ENCODE measurements around the gene MTHFD2L. TPM values are rescaled to one million over a fixed set of nuclear protein-coding genes. Genes with fewer than 3 reads are reported as not detected.

The MTHFD2L gene
- total and polyA plus RNA-seq, 2 experiments from 2014 or later, result 20.0 to 32.0 TPM

DNA sequence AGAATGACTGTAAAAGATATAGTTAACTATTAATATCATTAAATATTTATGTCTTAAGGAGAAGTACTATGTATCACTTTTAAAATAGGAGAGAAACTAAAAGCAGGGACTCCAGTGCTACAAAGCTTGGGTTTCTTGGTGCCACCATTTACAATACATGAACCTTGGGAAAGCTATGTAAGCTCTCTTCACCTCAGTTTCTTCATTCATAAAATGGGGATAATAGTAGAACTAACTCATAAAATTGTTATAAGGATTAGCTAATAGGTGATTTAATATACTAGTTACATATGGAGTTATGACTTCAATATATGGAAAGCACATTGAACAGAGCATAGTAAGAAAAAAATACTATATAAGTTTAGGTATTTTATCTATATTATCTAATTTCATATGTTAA lies 174.0 kb downstream of the MTHFD2L start:
- Histone ChIP-seq H3K4me2 (no peak overlapping the region), H2AFZ (no peak overlapping the region), H3K4me1 (ENCODE audit: insufficient read depth) (no peaks in the 10 kb centered on the region), H3K9me3 (ENCODE audit: low read depth) (no peaks in the 10 kb centered on the region), H3K9me2 (replicated peaks; ENCODE audit: insufficient read depth) (no peaks in the 10 kb centered on the region), H3K4me3 (no peak overlapping the region), H3K79me2 (no peaks in the 10 kb centered on the region), H3K27me3 (no peaks in the 10 kb centered on the region), H3K36me3 (replicated peaks; ENCODE audit: insufficient read depth, low read depth) (no peaks in the 10 kb centered on the region), H3K27ac (no peak overlapping the region), H4K20me1 (ENCODE audit: insufficient read depth, poor library complexity, severe bottlenecking) (no peaks in the 10 kb centered on the region)
- TF ChIP-seq EZH2 (IDR thresholded peaks at IDR 0.05; ENCODE audit: borderline replicate concordance) (no peak), EZH2phosphoT487 (IDR thresholded peaks at IDR 0.05; ENCODE audit: low read depth, severe bottlenecking, unreplicated experiment) (no peak)
- TF ChIP-seq, protein P1, sequence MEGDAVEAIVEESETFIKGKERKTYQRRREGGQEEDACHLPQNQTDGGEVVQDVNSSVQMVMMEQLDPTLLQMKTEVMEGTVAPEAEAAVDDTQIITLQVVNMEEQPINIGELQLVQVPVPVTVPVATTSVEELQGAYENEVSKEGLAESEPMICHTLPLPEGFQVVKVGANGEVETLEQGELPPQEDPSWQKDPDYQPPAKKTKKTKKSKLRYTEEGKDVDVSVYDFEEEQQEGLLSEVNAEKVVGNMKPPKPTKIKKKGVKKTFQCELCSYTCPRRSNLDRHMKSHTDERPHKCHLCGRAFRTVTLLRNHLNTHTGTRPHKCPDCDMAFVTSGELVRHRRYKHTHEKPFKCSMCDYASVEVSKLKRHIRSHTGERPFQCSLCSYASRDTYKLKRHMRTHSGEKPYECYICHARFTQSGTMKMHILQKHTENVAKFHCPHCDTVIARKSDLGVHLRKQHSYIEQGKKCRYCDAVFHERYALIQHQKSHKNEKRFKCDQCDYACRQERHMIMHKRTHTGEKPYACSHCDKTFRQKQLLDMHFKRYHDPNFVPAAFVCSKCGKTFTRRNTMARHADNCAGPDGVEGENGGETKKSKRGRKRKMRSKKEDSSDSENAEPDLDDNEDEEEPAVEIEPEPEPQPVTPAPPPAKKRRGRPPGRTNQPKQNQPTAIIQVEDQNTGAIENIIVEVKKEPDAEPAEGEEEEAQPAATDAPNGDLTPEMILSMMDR (IDR thresholded peaks at IDR 0.05; ENCODE audit: poor library complexity), result no peak
- no peak for DNase-seq (ENCODE audit: low spot score)

DNA sequence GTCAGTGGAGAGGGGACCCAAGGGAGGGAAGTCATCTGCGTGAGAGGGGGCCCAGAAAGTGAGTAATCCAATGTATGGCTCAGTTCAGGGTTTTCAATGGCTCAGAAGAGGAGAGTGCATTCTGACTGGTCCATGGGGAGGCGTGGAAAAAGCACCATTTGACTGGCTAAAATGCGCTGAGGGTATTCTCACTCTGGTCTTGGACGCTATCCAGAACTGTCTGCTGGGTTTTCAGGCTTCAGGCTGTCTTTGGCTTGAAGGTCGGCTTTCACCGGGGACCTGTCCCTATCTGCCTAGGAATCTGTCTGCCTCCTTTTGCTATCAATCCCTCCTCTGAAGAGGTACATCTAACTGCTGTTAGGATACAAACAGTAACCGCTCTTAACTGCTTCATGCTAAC lies 176.7 kb downstream of the MTHFD2L start:
- Histone ChIP-seq H2AFZ (no peak overlapping the region), H3K4me3 (no peak overlapping the region), H3K27ac (no peak overlapping the region), H4K20me1 (ENCODE audit: insufficient read depth, poor library complexity, severe bottlenecking) (no peaks in the 10 kb centered on the region), H3K4me1 (ENCODE audit: insufficient read depth) (no peaks in the 10 kb centered on the region), H3K79me2 (no peaks in the 10 kb centered on the region), H3K27me3 (no peaks in the 10 kb centered on the region), H3K36me3 (replicated peaks; ENCODE audit: insufficient read depth, low read depth) (no peaks in the 10 kb centered on the region), H3K9me2 (replicated peaks; ENCODE audit: insufficient read depth) (no peaks in the 10 kb centered on the region), H3K9me3 (ENCODE audit: low read depth) (no peaks in the 10 kb centered on the region), H3K4me2 (no peak overlapping the region)
- TF ChIP-seq EZH2phosphoT487 (IDR thresholded peaks at IDR 0.05; ENCODE audit: low read depth, severe bottlenecking, unreplicated experiment) (no peak), EZH2 (IDR thresholded peaks at IDR 0.05; ENCODE audit: borderline replicate concordance) (no peak)
- TF ChIP-seq, protein P1 (IDR thresholded peaks at IDR 0.05; ENCODE audit: poor library complexity), result no peak
- WGBS (ENCODE audit: low lambda C conversion rate, missing lambda C conversion rate), result 65% methylated on average over 7 of the region's 7 CpGs
- no peak for DNase-seq (ENCODE audit: low spot score)

GRCh38 chr4:74335341-74336021 lies 177.6 kb downstream of the MTHFD2L start:
- Histone ChIP-seq H3K27ac (no peak overlapping the region), H3K79me2 (no peaks in the 10 kb centered on the region), H4K20me1 (ENCODE audit: insufficient read depth, poor library complexity, severe bottlenecking) (no peaks in the 10 kb centered on the region), H3K9me3 (ENCODE audit: low read depth) (no peaks in the 10 kb centered on the region), H3K4me2 (no peak overlapping the region), H3K9me2 (replicated peaks; ENCODE audit: insufficient read depth) (no peaks in the 10 kb centered on the region), H3K4me3 (no peak overlapping the region), H3K4me1 (ENCODE audit: insufficient read depth) (no peaks in the 10 kb centered on the region), H2AFZ (no peak overlapping the region), H3K27me3 (no peaks in the 10 kb centered on the region), H3K36me3 (replicated peaks; ENCODE audit: insufficient read depth, low read depth) (no peaks in the 10 kb centered on the region)
- no peak for DNase-seq (ENCODE audit: low spot score)
- 75% methylated on average over 5 of the region's 5 CpGs for WGBS (ENCODE audit: low lambda C conversion rate, missing lambda C conversion rate)
- no peak for TF ChIP-seq EZH2phosphoT487 (IDR thresholded peaks at IDR 0.05; ENCODE audit: low read depth, severe bottlenecking, unreplicated experiment)
- TF ChIP-seq EZH2 (IDR thresholded peaks at IDR 0.05; ENCODE audit: borderline replicate concordance), result no peak
- TF ChIP-seq, protein P1 (IDR thresholded peaks at IDR 0.05; ENCODE audit: poor library complexity), result no peak
